SH-SY5Y (cell line): ENCODE measurements around the gene COL8A1.

ENCODE experiments used
- GATA2 ChIP-seq: IDR thresholded peaks from 2 replicates; pipeline ENCODE4 v1.6.1; 2011; ENCODE audit warnings: mild to moderate bottlenecking, low read depth, low read length
- GATA3 ChIP-seq: IDR thresholded peaks from 2 replicates; pipeline ENCODE4 v1.6.1; 2011; ENCODE audit warnings: low read depth, mild to moderate bottlenecking, low read length, moderate library complexity

- TF ChIP-seq GATA3: no peak
- TF ChIP-seq GATA2: no peak
Observed at GRCh38 chr3:99627062-99627826, 11.2 kb upstream of the COL8A1 start.
